ENCODE measurements around the gene RAB1A. TPM values are rescaled to one million over a fixed set of nuclear protein-coding genes. Genes with fewer than 3 reads are reported as not detected.
A peak's percentile ranks its signal among the peaks of the same experiment; 100 is the strongest.

Gene RAB1A
- total and polyA plus RNA-seq, 9 of the 15 experiments (the other 6 are each of a cell fraction or from before 2014, with no cell fraction given), result 43.8 to 163 (median 67.7) TPM

DNA sequence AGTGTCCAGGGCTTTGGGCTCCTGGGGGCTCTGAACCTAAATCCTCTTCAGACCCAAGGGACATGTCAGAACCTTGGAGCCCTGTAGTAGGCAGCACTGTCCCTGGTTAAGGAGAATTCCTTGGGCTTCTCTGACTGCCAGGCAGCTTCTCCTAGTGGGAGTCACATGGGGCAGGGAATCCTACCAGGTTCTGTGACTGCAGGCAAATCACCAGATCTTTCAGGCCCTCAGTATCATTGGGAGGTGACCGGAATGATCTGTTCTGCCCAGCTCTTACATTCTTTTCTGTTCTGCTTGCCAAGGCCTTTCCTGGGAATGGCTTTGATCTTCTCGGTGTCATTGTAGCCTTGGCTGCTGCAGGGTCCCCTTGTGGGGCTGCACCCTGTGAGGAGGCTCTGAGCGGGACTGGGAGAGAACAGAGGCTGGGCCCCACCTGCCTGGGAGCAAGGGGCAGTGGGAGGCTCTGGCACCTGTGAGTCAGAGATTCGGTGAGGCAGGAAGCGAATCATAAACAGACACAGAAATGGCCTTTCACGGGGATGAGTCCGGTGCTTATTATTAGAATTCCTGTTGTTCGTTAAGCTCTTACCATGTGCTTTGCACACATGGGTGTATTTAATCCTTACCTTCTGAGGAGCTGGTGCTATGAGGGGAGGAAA, 59.6 kb downstream of the RAB1A start:
- ChIA-PET CTCF (ENCODE audit: low intra/inter-chr PET ratio) (no interaction called here), POLR2A (interaction anchor here (0.6 to 1.9 kb wide), 4 partner anchors 8 to 14 kb away, joined by 3 to 7 read pairs (median 3); partner anchors contain the start of gene CEP68)
- BruUV-seq (replicated peaks), result no TSS peak
- H3K9ac ChIP-seq (ENCODE audit: insufficient read depth in 1 of 2, low read depth in 2 of 2, low read length in 2 of 2), result no peak overlapping the region
- ATAC-seq, result peak; percentile 10; the same call in 1 of the 3 replicates
- H3K36me3 ChIP-seq (ENCODE audit: control insufficient read depth, insufficient read depth, low read length), result peaks cover 59% of the 10 kb centered on the region
- H3K4me3 ChIP-seq, result no peak overlapping the region
- TF ChIP-seq ZNF282 (CRISPR knock-in tag; IDR thresholded peaks at IDR 0.05) (no peak), ZBED1 (IDR thresholded peaks at IDR 0.05) (no peak), RAD21 (CRISPR knock-in tag; conservative IDR thresholded peaks at IDR 0.05 in 1 of 2, IDR thresholded peaks at IDR 0.05 in 1 of 2) (peak in 1 of 2 experiments; percentile 7; a peak in 1 of 4 replicates)
- peaks cover 9 to 11% of the 10 kb centered on the region in 2 experiments; a peak in 4 of 5 replicates for H3K4me1 ChIP-seq (replicated peaks in 1 of 2; ENCODE audit: control insufficient read depth in 2 of 2, insufficient read depth in 2 of 2, low read length in 2 of 2)
- no peak overlapping the region for H2AFZ ChIP-seq (ENCODE audit: low read depth, low read length)
- no peaks in the 10 kb centered on the region for H3K27me3 ChIP-seq (ENCODE audit: control insufficient read depth in 2 of 2, insufficient read depth in 2 of 2, low read length in 2 of 2)
- in situ Hi-C loops (cut with MboI) (loop anchor here (5.0 kb wide), 1 partner anchor 117 kb away; no protein-coding TSS in a partner anchor), intact Hi-C loops (cut with micrococcal nuclease) (no loop called here)
- FAIRE-seq, result no peak
- H3K9me3 ChIP-seq (replicated peaks; ENCODE audit: control insufficient read depth, insufficient read depth, low read depth, low read length), result no peaks in the 10 kb centered on the region
- H3K79me2 ChIP-seq (ENCODE audit: control insufficient read depth, insufficient read depth, low read length), result peaks cover 12% of the 10 kb centered on the region
- no peak overlapping the region for H3K4me2 ChIP-seq (ENCODE audit: insufficient read depth, low read length)
- 0 out of 2 replicates have a peak, but pooled peaks cover 4% of the 10 kb centered on the region for H4K20me1 ChIP-seq (replicated peaks; ENCODE audit: control insufficient read depth, insufficient read depth, low read length)
- WGBS (ENCODE audit: insufficient coverage, low coverage, missing lambda C conversion rate), result 79% methylated on average over 8 of the region's 8 CpGs
- H3K27ac ChIP-seq (ENCODE audit: extremely low read depth, low read depth, low read length), result no peak overlapping the region
- no peak for DNase-seq (ENCODE audit: extremely low read depth in 1 of 4, low spot score in 3 of 4)
- no peaks in the 10 kb centered on the region for H3K9me1 ChIP-seq (ENCODE audit: control insufficient read depth, insufficient read depth, low read length)

- H3K4me3 ChIP-seq, result no peak overlapping the region
- WGBS (ENCODE audit: insufficient coverage, low coverage, missing lambda C conversion rate), result 90% methylated on average over 5 of the region's 6 CpGs
Measured at GRCh38 chr2:65069439-65069824, 60.5 kb downstream of the RAB1A start.

More at GRCh38 chr2:65069439-65069824, 60.5 kb downstream of the RAB1A start:
- no peak for DNase-seq (ENCODE audit: extremely low read depth in 1 of 4, low spot score in 3 of 4)
- FAIRE-seq, result no peak
- Histone ChIP-seq H3K27ac (ENCODE audit: extremely low read depth, low read depth, low read length) (no peak overlapping the region), H3K4me2 (ENCODE audit: insufficient read depth, low read length) (no peak overlapping the region), H4K20me1 (replicated peaks; ENCODE audit: control insufficient read depth, insufficient read depth, low read length) (0 out of 2 replicates have a peak, but pooled peaks cover 4% of the 10 kb centered on the region), H3K9me1 (ENCODE audit: control insufficient read depth, insufficient read depth, low read length) (no peaks in the 10 kb centered on the region), H3K27me3 (ENCODE audit: control insufficient read depth in 2 of 2, insufficient read depth in 2 of 2, low read length in 2 of 2) (no peaks in the 10 kb centered on the region), H3K36me3 (ENCODE audit: control insufficient read depth, insufficient read depth, low read length) (peaks cover 51% of the 10 kb centered on the region; the same call in 2 of the 3 replicates), H3K79me2 (ENCODE audit: control insufficient read depth, insufficient read depth, low read length) (peaks cover 18% of the 10 kb centered on the region), H3K4me1 (replicated peaks in 1 of 2; ENCODE audit: control insufficient read depth in 2 of 2, insufficient read depth in 2 of 2, low read length in 2 of 2) (peaks cover 13% of the 10 kb centered on the region in 2 experiments; a peak in 4 of 5 replicates), H3K9me3 (replicated peaks; ENCODE audit: control insufficient read depth, insufficient read depth, low read depth, low read length) (no peaks in the 10 kb centered on the region), H3K9ac (ENCODE audit: insufficient read depth in 1 of 2, low read depth in 2 of 2, low read length in 2 of 2) (no peak overlapping the region; a peak in 1 of 4 replicates), H2AFZ (ENCODE audit: low read depth, low read length) (no peak overlapping the region)
- in situ Hi-C loops (cut with MboI), result loop anchor here (10.0 kb wide), 1 partner anchor 505 kb away; no protein-coding TSS in a partner anchor
- no TSS peak for BruUV-seq (replicated peaks)
- ChIA-PET POLR2A (interaction anchor here (0.6 to 2.1 kb wide), 4 partner anchors 10 to 367 kb away, joined by 3 to 7 read pairs (median 4); partner anchors contain the start of gene CEP68), CTCF (ENCODE audit: low intra/inter-chr PET ratio) (no interaction called here)
- no peak for TF ChIP-seq U2AF2 (optimal IDR thresholded peaks at IDR 0.05; ENCODE audit: low read depth, low read length)
- 0 out of 2 replicates have a peak, but pooled peaks have one; percentile 17 for TF ChIP-seq POLR2G (IDR thresholded peaks at IDR 0.05; ENCODE audit: low read depth, low read length)
- no peak for ATAC-seq
- intact Hi-C loops (cut with micrococcal nuclease), result loop anchor here (10.0 kb wide), 1 partner anchor 365 kb away; the partner anchor contains the start of gene SPRED2

All from K562 (cell line).